NT2/D1 (cell line): ENCODE measurements around the gene FLNC.

Experiments used
- DNase-seq: peaks from one replicate; pipeline ENCODE4 v3.0.0-alpha.2; 2011; ENCODE audit warnings: low read depth, low spot score
- H3K27me3 ChIP-seq: 2 replicates; pipeline ENCODE4 v1.6.0; 2011; ENCODE audit warnings: mild to moderate bottlenecking; ENCODE audit not compliant: insufficient read length, insufficient read depth
- H3K36me3 ChIP-seq: 2 replicates; pipeline ENCODE4 v1.6.1; 2011; ENCODE audit warnings: mild to moderate bottlenecking, low read length, mixed read lengths; ENCODE audit not compliant: insufficient read depth, insufficient read length
- H3K4me1 ChIP-seq: 2 replicates; pipeline ENCODE4 v1.5.1; 2011; ENCODE audit not compliant: insufficient read depth, insufficient read length
- H3K4me3 ChIP-seq: 2 replicates; pipeline ENCODE4 v1.5.1; 2011; ENCODE audit warnings: low read depth; ENCODE audit not compliant: insufficient read length
- H3K9ac ChIP-seq: 2 replicates; pipeline ENCODE4 v1.6.0; 2011; ENCODE audit warnings: low read depth; ENCODE audit not compliant: insufficient read length
- H3K9me3 ChIP-seq: 2 replicates; pipeline ENCODE4 v1.5.1; 2011; ENCODE audit warnings: mild to moderate bottlenecking, low read length; ENCODE audit not compliant: insufficient read depth
- SUZ12 ChIP-seq: IDR thresholded peaks from 2 replicates; pipeline ENCODE4 v1.6.1; 2011; ENCODE audit not compliant: insufficient read length, insufficient read depth; ENCODE audit errors: extremely low read depth
- YY1 ChIP-seq: IDR thresholded peaks from 2 replicates; pipeline ENCODE4 v1.6.1; 2011; ENCODE audit not compliant: insufficient read length, insufficient read depth
- ZNF274 ChIP-seq: IDR thresholded peaks from 2 replicates; pipeline ENCODE4 v1.6.1; 2011; ENCODE audit warnings: mild to moderate bottlenecking, low read depth, low read length

The FLNC gene

DNA sequence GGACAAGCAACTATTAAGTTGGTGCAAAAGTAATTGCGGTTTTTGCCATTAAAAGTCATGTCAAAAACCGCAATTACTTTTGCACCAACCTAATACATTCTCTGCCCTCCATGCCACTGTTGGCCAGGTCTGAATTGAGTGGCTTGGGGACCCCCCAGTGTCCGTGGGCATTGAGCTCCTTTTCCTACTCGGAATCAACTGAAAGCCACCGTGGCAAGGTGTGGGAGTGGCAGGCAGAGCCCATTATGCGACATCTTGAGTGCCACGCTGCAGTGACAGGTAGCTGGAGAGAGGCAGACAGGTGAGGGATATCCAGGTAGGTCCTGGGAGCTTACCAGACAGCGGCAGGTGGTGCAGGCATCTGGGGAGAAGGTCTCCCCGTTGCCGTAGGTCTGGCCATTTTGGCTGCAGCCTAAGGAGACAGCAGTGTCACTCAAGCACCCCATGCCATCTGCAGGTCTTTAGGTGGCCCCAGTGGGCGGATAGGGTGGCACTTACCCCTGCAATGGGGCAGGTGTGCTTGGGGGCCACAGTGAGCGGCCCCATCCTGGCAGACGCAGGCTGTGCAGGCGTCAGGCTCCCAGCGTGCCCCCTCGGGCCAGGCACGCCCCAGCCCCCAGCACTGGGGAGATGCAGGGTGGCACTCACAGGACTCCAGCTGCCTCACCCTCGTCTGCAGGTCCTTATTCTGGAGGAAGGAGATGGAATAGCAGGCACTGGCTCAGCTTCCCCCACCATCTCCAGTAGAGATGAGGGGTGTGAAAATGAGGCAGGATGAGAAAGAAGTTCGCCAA lies 76.8 kb downstream of the FLNC start:
- Histone ChIP-seq H3K9ac (no peak overlapping the region), H3K4me1 (peaks cover 10% of the 10 kb centered on the region), H3K4me3 (no peak overlapping the region), H3K36me3 (peaks cover 23% of the 10 kb centered on the region), H3K9me3 (no peaks in the 10 kb centered on the region), H3K27me3 (no peaks in the 10 kb centered on the region)
- DNase-seq, result no peak
- TF ChIP-seq YY1, result no peak
- TF ChIP-seq ZNF274, result no peak
- no peak for TF ChIP-seq SUZ12
